MM.1S (cell line): ENCODE results near the gene ADGRD2.

ENCODE experiments used
- DNase-seq: peaks from one replicate; pipeline ENCODE4 v3.0.0-alpha.2; 2015
- H2AFZ ChIP-seq: fragments of 300-600 bp; sonication (generic); 2 replicates; pipeline ENCODE4 v1.6.0; 2016; ENCODE audit warnings: antibody characterized with exemption, low read length
- H3F3A ChIP-seq: fragments of 300-600 bp; sonication (generic); 2 replicates; pipeline ENCODE4 v1.6.1; 2016; ENCODE audit warnings: mild to moderate bottlenecking, antibody characterized with exemption, low read length, moderate library complexity, mixed read lengths; ENCODE audit not compliant: insufficient read depth
- H3K27ac ChIP-seq: fragments of 300-600 bp; sonication (generic); 2 replicates; pipeline ENCODE4 v1.5.1; 2016; ENCODE audit warnings: mild to moderate bottlenecking, low read length
- H3K27me3 ChIP-seq: fragments of 300-600 bp; sonication (generic); replicated peaks from 2 replicates; pipeline ENCODE4 v1.6.0; 2016; ENCODE audit warnings: low read length; ENCODE audit not compliant: insufficient read depth
- H3K36me3 ChIP-seq: fragments of 300-600 bp; sonication (generic); replicated peaks from 2 replicates; pipeline ENCODE4 v1.6.1; 2016; ENCODE audit warnings: mild to moderate bottlenecking, low read length, mixed read lengths; ENCODE audit not compliant: insufficient read depth
- H3K4me1 ChIP-seq: fragments of 300-600 bp; sonication (generic); 2 replicates; pipeline ENCODE4 v1.6.1; 2016; ENCODE audit warnings: low read length, mixed read lengths
- H3K4me2 ChIP-seq: fragments of 300-600 bp; sonication (generic); 2 replicates; pipeline ENCODE4 v1.6.0; 2016; ENCODE audit warnings: low read depth, low read length
- H3K4me3 ChIP-seq: fragments of 300-600 bp; sonication (generic); 2 replicates; pipeline ENCODE4 v1.5.1; 2016; ENCODE audit warnings: low read length, mixed read lengths
- H3K79me2 ChIP-seq: fragments of 300-600 bp; sonication (generic); 2 replicates; pipeline ENCODE4 v1.6.1; 2016; ENCODE audit warnings: mixed run types, low read length, mixed read lengths
- H3K9ac ChIP-seq: fragments of 300-600 bp; sonication (generic); 2 replicates; pipeline ENCODE4 v1.6.1; 2016; ENCODE audit warnings: low read length, mixed read lengths
- H3K9me2 ChIP-seq: fragments of 300-600 bp; sonication (generic); replicated peaks from 2 replicates; pipeline ENCODE4 v1.6.1; 2016; ENCODE audit warnings: mild to moderate bottlenecking, low read length, mixed read lengths; ENCODE audit not compliant: insufficient read depth
- H3K9me3 ChIP-seq: fragments of 300-600 bp; sonication (generic); replicated peaks from 2 replicates; pipeline ENCODE4 v1.6.1; 2016; ENCODE audit warnings: mild to moderate bottlenecking, low read length, mixed read lengths; ENCODE audit not compliant: insufficient read depth
- H4K20me1 ChIP-seq: fragments of 300-600 bp; sonication (generic); 2 replicates; pipeline ENCODE4 v1.6.1; 2016; ENCODE audit warnings: mild to moderate bottlenecking, low read length, moderate library complexity, mixed read lengths; ENCODE audit not compliant: insufficient read depth
- EZH2 ChIP-seq: fragments of 300-600 bp; sonication (generic); optimal IDR thresholded peaks from 2 replicates; pipeline ENCODE3; 2017; ENCODE audit warnings: low read depth, mild to moderate bottlenecking, antibody characterized with exemption, low read length, mixed read lengths
- EZH2phosphoT487 ChIP-seq: fragments of 300-600 bp; sonication (generic); IDR thresholded peaks from 2 replicates; pipeline ENCODE4 v1.6.1; 2018; ENCODE audit warnings: antibody characterized with exemption, low read length
- TF ChIP-seq, protein P1 (sequence below): fragments of 300-600 bp; sonication (generic); IDR thresholded peaks from 2 replicates; pipeline ENCODE4 v1.5.1; 2016; ENCODE audit warnings: antibody characterized with exemption, low read length, mixed read lengths

ADGRD2 gene

DNA sequence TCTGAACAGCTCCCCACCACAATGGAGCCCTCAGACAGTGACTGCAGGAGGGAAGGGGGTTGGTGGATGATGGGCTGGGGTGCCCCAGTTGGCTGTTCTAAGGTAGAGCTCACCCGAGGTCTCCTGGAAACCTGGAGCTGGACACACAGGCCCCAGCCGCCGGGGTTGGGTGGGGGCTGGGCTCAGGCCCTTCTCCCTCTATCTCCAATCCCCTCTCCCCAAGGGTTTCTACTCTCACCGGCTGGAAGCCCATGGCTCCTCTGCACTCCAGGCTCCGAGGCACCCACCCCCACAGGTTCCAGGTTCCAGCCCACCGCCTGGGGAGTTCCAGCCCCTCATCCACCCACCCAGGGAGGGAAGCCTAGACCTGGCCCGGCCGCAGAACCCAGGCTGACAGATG, 56.2 kb downstream of the ADGRD2 start:
- Histone ChIP-seq H3K9me2 (no peaks in the 10 kb centered on the region), H4K20me1 (no peaks in the 10 kb centered on the region), H3K4me3 (no peak overlapping the region), H3K4me2 (no peak overlapping the region), H3K4me1 (no peaks in the 10 kb centered on the region), H3K36me3 (no peaks in the 10 kb centered on the region), H3K27ac (no peak overlapping the region), H2AFZ (no peak overlapping the region), H3F3A (no peaks in the 10 kb centered on the region), H3K27me3 (peaks cover 28% of the 10 kb centered on the region), H3K9me3 (no peaks in the 10 kb centered on the region), H3K9ac (no peak overlapping the region), H3K79me2 (no peaks in the 10 kb centered on the region)
- TF ChIP-seq EZH2, result no peak
- TF ChIP-seq, protein P1, sequence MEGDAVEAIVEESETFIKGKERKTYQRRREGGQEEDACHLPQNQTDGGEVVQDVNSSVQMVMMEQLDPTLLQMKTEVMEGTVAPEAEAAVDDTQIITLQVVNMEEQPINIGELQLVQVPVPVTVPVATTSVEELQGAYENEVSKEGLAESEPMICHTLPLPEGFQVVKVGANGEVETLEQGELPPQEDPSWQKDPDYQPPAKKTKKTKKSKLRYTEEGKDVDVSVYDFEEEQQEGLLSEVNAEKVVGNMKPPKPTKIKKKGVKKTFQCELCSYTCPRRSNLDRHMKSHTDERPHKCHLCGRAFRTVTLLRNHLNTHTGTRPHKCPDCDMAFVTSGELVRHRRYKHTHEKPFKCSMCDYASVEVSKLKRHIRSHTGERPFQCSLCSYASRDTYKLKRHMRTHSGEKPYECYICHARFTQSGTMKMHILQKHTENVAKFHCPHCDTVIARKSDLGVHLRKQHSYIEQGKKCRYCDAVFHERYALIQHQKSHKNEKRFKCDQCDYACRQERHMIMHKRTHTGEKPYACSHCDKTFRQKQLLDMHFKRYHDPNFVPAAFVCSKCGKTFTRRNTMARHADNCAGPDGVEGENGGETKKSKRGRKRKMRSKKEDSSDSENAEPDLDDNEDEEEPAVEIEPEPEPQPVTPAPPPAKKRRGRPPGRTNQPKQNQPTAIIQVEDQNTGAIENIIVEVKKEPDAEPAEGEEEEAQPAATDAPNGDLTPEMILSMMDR, result no peak
- no peak for TF ChIP-seq EZH2phosphoT487
- DNase-seq, result no peak

DNA sequence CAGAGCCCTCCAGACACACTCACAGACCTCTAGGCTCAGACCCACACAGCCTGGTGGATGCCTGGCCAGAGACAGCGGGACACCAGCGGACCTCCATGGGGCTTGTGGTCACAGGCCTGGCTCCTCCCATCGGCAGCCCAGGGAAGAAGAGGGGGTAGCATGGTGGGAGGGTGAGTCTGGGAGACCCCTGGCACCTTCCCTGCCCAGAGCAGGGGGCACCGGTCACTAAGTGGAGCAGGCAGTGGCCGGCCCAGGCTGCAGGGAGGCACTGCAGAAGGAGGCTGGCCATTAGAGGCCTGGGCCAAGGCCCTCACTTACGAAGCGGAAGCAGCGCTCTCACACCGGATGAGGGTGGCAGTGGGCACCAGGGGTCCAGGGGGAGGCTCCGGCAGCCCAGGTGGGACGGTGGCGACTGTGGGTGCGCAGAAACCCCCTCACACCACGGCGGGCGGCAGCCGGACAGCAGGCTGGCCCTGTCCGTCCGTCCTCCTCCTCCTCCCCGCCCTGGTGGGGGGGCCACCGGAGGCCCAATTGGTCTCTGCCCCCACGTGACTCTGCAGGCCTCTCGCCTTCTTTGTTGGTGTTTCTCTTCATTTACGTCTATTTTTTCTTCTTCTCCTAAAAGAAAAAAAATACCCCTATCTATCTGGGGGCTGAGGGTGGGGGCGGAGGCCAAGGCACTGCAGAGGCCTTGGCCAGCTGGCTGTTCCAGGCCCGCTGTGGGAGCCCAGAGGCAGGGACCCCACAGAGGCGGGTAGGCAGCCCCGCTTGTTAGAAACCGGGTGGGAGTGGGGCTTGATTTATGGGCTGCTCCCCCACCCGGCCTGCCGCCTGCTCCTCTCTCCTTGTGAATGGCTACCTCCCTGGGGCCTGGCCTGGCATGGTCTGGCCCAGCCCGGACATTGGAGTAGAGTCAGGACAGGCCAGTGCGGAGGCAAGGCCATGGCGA, 57.0 kb downstream of the ADGRD2 start, which contains the start of gene NR5A1:
Gene NR5A1 (minus strand): TSS at position 469 of the 949 bp plus-strand sequence. CDS start 4,004 bp downstream, outside the sequence.
- H3K36me3 ChIP-seq, result no peaks in the 10 kb centered on the region
- H3K79me2 ChIP-seq, result no peaks in the 10 kb centered on the region
- peaks cover 7% of the 10 kb centered on the region for H3K4me1 ChIP-seq
- no peak within 1 kb of the TSS for H3K4me2 ChIP-seq
- no peak within 1 kb of the TSS for H3K4me3 ChIP-seq
- no peaks in the 10 kb centered on the region for H3K9me3 ChIP-seq
- DNase-seq, result no peak
- H4K20me1 ChIP-seq, result no peaks in the 10 kb centered on the region
- no peak within 1 kb of the TSS for H3K27ac ChIP-seq
- no peak within 1 kb of the TSS for H3K9ac ChIP-seq
- TF ChIP-seq, protein P1, result no peak
- TF ChIP-seq EZH2phosphoT487 (no peak), EZH2 (no peak)
- peaks cover 20% of the 10 kb centered on the region for H3K27me3 ChIP-seq
- H3F3A ChIP-seq, result no peaks in the 10 kb centered on the region
- no peak within 1 kb of the TSS for H2AFZ ChIP-seq
- no peaks in the 10 kb centered on the region for H3K9me2 ChIP-seq

DNA sequence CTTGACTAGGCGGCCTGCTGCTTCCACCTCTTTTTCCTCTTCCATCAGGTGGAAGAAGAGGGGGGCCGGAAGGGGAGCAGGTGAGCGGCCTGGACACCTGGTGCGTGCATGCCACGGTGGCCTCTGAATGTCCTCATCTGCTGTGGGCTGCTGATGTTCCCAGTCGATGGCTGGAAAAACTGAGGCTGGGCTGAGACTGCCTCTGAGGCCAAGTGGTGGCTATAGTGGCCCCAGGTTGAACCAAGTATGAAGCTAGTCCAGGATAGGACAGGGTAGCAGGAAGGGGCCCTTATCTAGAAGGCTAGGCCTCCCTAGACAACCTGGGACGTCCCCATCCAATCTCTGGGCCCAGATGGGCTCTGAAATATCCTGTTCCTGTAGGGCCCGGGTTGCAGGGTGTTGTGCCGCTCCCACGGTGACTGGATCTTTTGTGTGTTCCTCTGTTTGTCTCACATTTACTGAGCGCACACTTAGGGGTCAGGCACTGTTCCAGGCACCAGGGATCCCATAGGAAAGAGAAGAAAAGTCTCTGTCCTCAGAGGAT, 57.7 kb downstream of the ADGRD2 start:
- Histone ChIP-seq H3K4me1 (peaks cover 11% of the 10 kb centered on the region), H3K4me2 (no peak overlapping the region), H3K36me3 (no peaks in the 10 kb centered on the region), H3K79me2 (no peaks in the 10 kb centered on the region), H4K20me1 (no peaks in the 10 kb centered on the region), H3F3A (no peaks in the 10 kb centered on the region), H3K9ac (no peak overlapping the region), H3K9me2 (no peaks in the 10 kb centered on the region), H2AFZ (no peak overlapping the region), H3K4me3 (no peak overlapping the region), H3K9me3 (no peaks in the 10 kb centered on the region), H3K27ac (no peak overlapping the region), H3K27me3 (peaks cover 17% of the 10 kb centered on the region)
- no peak for DNase-seq
- TF ChIP-seq EZH2 (no peak), EZH2phosphoT487 (no peak)
- TF ChIP-seq, protein P1, result no peak
